K562 (cell line): ENCODE measurements around the gene BLOC1S3. TPM values are rescaled to one million over a fixed set of nuclear protein-coding genes. Genes with fewer than 3 reads are reported as not detected.

Experiments used
- ASH1L ChIP-seq: fragments of 450-650 bp; IDR thresholded peaks from 2 replicates; pipeline ENCODE4 v1.6.1; 2018; ENCODE audit warnings: borderline replicate concordance, mild to moderate bottlenecking, low read depth; ENCODE audit not compliant: partially characterized antibody
- CREB1 ChIP-seq, 2 experiments: sonication (generic) in 1 of 2; formaldehyde crosslinking in 1 of 2; IDR thresholded peaks; 2 replicates each; pipeline versions ENCODE4 v1.6.1 to v1.8.0; 2012 to 2022; ENCODE audit warnings: inconsistent platforms in 1 of 2, mild to moderate bottlenecking in 1 of 2, missing genetic modification reagents in 1 of 2, moderate library complexity in 1 of 2
- EGR1 ChIP-seq: fragments of 450-650 bp; conservative IDR thresholded peaks from 2 replicates; pipeline ENCODE4 v1.6.1; 2017; ENCODE audit warnings: mild to moderate bottlenecking
- GATAD2A ChIP-seq: fragments of 450-650 bp; IDR thresholded peaks from 2 replicates; pipeline ENCODE4 v1.6.1; 2017
- HDAC6 ChIP-seq: IDR thresholded peaks from 2 replicates; pipeline ENCODE4 v1.6.1; 2012; ENCODE audit warnings: low read depth, mild to moderate bottlenecking, control low read depth, inconsistent platforms, low read length, moderate library complexity
- ID3 ChIP-seq, 2 experiments: fragments of 250-450 bp in 1 of 2; fragments of 450-650 bp in 1 of 2; sonication (Bioruptor Pico) in 1 of 2; IDR thresholded peaks; 2 replicates each; pipeline versions ENCODE4 v1.6.1 to v1.8.0; 2016 to 2021; ENCODE audit warnings: mild to moderate bottlenecking in 2 of 2, moderate library complexity in 2 of 2, missing compliant biosample characterization in 1 of 2, missing genetic modification characterization in 1 of 2
- IFI16 ChIP-seq: fragments of 250-450 bp; sonication (Bioruptor Pico); IDR thresholded peaks from 2 replicates; pipeline ENCODE4 v2.1.2; 2022; ENCODE audit warnings: mild to moderate bottlenecking, inconsistent platforms
- MTA3 ChIP-seq: fragments of 450-650 bp; formaldehyde crosslinking; IDR thresholded peaks from 2 replicates; pipeline ENCODE4 v1.6.1; 2017; ENCODE audit warnings: mild to moderate bottlenecking, borderline replicate concordance
- ZNF253 ChIP-seq: fragments of 250-450 bp; sonication (Bioruptor Pico); conservative IDR thresholded peaks from 2 replicates; pipeline ENCODE4 v1.6.1; 2021; ENCODE audit warnings: mild to moderate bottlenecking
- ZNF76 ChIP-seq: fragments of 250-450 bp; sonication (Bioruptor Pico); IDR thresholded peaks from 2 replicates; pipeline ENCODE4 v1.4.0; 2020; ENCODE audit warnings: mild to moderate bottlenecking, moderate library complexity, borderline replicate concordance
- polyA plus RNA-seq, 8 experiments: library from polyadenylated mRNA; depleted of rRNA in 4 of 8; stranded (reverse) in 5 of 8; unstranded in 3 of 8; fragments of >200 nt; fragmentation: Nextera tagmentation in 2 of 8; fragmentation: Illumina TruSeq in 1 of 8; extraction: Ambion mirVana in 2 of 8; extraction: Trizol in 1 of 8; gene quantifications; 2 replicates each; pipeline versions ENCODE4 v1.2.1 to v1.2.3, GENCODE V29; 2011 to 2014; ENCODE audit warnings: inconsistent platforms in 1 of 8, missing spikeins in 1 of 8
- total RNA-seq, 7 experiments: library from RNA; depleted of rRNA in 6 of 7; stranded (reverse); fragments of >200 nt in 6 of 7; fragmentation: Illumina TruSeq in 2 of 7; extraction: Trizol in 2 of 7; gene quantifications; 2 replicates each; pipeline versions ENCODE4 v1.2.1 to v1.2.3, GENCODE V29; 2011 to 2021; ENCODE audit warnings: low replicate concordance in 1 of 7
- TF ChIP-seq, protein P1 (sequence below): fragments of 250-450 bp; sonication (Bioruptor Pico); IDR thresholded peaks from 2 replicates; pipeline ENCODE4 v1.4.0; 2020
- TF ChIP-seq, protein P2 (sequence below): IDR thresholded peaks from 2 replicates; pipeline ENCODE4 v1.6.1; 2014; ENCODE audit warnings: antibody characterized with exemption
- TF ChIP-seq, protein P3 (sequence below): sonication (generic); formaldehyde crosslinking; IDR thresholded peaks from 2 replicates; pipeline ENCODE4 v1.8.1; 2023; ENCODE audit warnings: mild to moderate bottlenecking, missing genetic modification reagents
- TF ChIP-seq, protein P4 (sequence below): fragments of 450-650 bp; IDR thresholded peaks from 2 replicates; pipeline ENCODE4 v1.6.1; 2016; ENCODE audit warnings: mild to moderate bottlenecking
- TF ChIP-seq, protein P5 (sequence below): conservative IDR thresholded peaks from 2 replicates; pipeline ENCODE4 v1.6.1; 2011; ENCODE audit warnings: low read depth, mild to moderate bottlenecking, low read length; ENCODE audit not compliant: control insufficient read depth

BLOC1S3 gene
- total and polyA plus RNA-seq, 9 of the 15 experiments (the other 6 are each of a cell fraction or from before 2014, with no cell fraction given): 3.9 to 20.2 (median 10.4) TPM

GRCh38 chr19:45179072-45179891, 698 bp downstream of the BLOC1S3 start (continued):
- TF ChIP-seq, protein P1, sequence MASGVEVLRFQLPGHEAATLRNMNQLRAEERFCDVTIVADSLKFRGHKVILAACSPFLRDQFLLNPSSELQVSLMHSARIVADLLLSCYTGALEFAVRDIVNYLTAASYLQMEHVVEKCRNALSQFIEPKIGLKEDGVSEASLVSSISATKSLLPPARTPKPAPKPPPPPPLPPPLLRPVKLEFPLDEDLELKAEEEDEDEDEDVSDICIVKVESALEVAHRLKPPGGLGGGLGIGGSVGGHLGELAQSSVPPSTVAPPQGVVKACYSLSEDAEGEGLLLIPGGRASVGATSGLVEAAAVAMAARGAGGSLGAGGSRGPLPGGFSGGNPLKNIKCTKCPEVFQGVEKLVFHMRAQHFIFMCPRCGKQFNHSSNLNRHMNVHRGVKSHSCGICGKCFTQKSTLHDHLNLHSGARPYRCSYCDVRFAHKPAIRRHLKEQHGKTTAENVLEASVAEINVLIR (CRISPR knock-in tag): no peak
- TF ChIP-seq ZNF253 (CRISPR knock-in tag) (no peak), HDAC6 (no peak), CREB1 (IDR thresholded peaks at IDR 0.05) (peak; percentile 26; the same call in 1 of the 2 replicates), CREB1 (CRISPR knock-in tag; IDR thresholded peaks at IDR 0.05) (peak; percentile 52), GATAD2A (no peak), ID3 (CRISPR knock-in tag; IDR thresholded peaks at IDR 0.05) (no peak), ID3 (tag; IDR thresholded peaks at IDR 0.05) (peak; percentile 38; the same call in 1 of the 2 replicates), IFI16 (no peak), MTA3 (peak; percentile 79), ZNF76 (CRISPR knock-in tag) (no peak), EGR1 (peak; percentile 84), ASH1L (no peak)
- TF ChIP-seq, protein P2, sequence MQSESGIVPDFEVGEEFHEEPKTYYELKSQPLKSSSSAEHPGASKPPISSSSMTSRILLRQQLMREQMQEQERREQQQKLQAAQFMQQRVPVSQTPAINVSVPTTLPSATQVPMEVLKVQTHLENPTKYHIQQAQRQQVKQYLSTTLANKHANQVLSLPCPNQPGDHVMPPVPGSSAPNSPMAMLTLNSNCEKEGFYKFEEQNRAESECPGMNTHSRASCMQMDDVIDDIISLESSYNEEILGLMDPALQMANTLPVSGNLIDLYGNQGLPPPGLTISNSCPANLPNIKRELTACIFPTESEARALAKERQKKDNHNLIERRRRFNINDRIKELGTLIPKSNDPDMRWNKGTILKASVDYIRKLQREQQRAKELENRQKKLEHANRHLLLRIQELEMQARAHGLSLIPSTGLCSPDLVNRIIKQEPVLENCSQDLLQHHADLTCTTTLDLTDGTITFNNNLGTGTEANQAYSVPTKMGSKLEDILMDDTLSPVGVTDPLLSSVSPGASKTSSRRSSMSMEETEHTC: no peak
- TF ChIP-seq, protein P3, sequence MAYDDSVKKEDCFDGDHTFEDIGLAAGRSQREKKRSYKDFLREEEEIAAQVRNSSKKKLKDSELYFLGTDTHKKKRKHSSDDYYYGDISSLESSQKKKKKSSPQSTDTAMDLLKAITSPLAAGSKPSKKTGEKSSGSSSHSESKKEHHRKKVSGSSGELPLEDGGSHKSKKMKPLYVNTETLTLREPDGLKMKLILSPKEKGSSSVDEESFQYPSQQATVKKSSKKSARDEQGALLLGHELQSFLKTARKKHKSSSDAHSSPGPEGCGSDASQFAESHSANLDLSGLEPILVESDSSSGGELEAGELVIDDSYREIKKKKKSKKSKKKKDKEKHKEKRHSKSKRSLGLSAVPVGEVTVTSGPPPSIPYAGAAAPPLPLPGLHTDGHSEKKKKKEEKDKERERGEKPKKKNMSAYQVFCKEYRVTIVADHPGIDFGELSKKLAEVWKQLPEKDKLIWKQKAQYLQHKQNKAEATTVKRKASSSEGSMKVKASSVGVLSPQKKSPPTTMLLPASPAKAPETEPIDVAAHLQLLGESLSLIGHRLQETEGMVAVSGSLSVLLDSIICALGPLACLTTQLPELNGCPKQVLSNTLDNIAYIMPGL (CRISPR knock-in tag): peak; percentile 92
- TF ChIP-seq, protein P4, sequence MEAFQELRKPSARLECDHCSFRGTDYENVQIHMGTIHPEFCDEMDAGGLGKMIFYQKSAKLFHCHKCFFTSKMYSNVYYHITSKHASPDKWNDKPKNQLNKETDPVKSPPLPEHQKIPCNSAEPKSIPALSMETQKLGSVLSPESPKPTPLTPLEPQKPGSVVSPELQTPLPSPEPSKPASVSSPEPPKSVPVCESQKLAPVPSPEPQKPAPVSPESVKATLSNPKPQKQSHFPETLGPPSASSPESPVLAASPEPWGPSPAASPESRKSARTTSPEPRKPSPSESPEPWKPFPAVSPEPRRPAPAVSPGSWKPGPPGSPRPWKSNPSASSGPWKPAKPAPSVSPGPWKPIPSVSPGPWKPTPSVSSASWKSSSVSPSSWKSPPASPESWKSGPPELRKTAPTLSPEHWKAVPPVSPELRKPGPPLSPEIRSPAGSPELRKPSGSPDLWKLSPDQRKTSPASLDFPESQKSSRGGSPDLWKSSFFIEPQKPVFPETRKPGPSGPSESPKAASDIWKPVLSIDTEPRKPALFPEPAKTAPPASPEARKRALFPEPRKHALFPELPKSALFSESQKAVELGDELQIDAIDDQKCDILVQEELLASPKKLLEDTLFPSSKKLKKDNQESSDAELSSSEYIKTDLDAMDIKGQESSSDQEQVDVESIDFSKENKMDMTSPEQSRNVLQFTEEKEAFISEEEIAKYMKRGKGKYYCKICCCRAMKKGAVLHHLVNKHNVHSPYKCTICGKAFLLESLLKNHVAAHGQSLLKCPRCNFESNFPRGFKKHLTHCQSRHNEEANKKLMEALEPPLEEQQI: no peak
- TF ChIP-seq, protein P5, sequence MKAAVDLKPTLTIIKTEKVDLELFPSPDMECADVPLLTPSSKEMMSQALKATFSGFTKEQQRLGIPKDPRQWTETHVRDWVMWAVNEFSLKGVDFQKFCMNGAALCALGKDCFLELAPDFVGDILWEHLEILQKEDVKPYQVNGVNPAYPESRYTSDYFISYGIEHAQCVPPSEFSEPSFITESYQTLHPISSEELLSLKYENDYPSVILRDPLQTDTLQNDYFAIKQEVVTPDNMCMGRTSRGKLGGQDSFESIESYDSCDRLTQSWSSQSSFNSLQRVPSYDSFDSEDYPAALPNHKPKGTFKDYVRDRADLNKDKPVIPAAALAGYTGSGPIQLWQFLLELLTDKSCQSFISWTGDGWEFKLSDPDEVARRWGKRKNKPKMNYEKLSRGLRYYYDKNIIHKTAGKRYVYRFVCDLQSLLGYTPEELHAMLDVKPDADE: 0 out of 2 replicates have a peak, but pooled peaks have one; percentile 56
